Right lobe of liver (tissue), 6 donors: ENCODE data around the gene PXMP4. TPM values are rescaled to one million over a fixed set of nuclear protein-coding genes. Genes with fewer than 3 reads are reported as not detected.

Source experiments
- ATAC-seq, 4 donors: fragments of 200-7000 bp; cut with Tn5 transposase; one replicate each; pipeline ENCODE4 v1.9.1; 2020; ENCODE audit warnings: mild to moderate bottlenecking in 4 of 4, moderate library complexity in 4 of 4
- DNase-seq, 3 donors: peaks; one replicate each; pipeline ENCODE4 v3.0.0-alpha.2; 2020
- H3K27ac ChIP-seq, 3 donors: fragments of 200-600 bp; one replicate each; pipeline ENCODE4 v1.8.0; 2022
- H3K27me3 ChIP-seq, 2 donors: fragments of 200-600 bp; one replicate each; pipeline ENCODE4 v1.8.0; 2022
- H3K36me3 ChIP-seq, 4 donors: fragments of 200-600 bp; sonication (generic) in 1 of 4; one replicate each; pipeline versions ENCODE4 v1.5.1 to v1.8.0; 2017 to 2022; ENCODE audit warnings: control low read depth in 1 of 4
- H3K4me1 ChIP-seq, 4 donors: fragments of 200-600 bp; sonication (generic) in 1 of 4; one replicate each; pipeline versions ENCODE4 v1.5.1 to v1.8.0; 2017 to 2022; ENCODE audit warnings: control low read depth in 1 of 4
- H3K4me3 ChIP-seq, 3 donors: fragments of 200-600 bp; one replicate each; pipeline ENCODE4 v1.8.0; 2022
- H3K9me3 ChIP-seq, 4 donors: fragments of 200-600 bp; sonication (generic) in 1 of 4; one replicate each; pipeline versions ENCODE4 v1.5.1 to v1.8.0; 2017 to 2022; ENCODE audit warnings: control low read depth in 1 of 4
- CTCF ChIP-seq, 4 donors: fragments of 200-600 bp in 3 of 4; fragments of 450-650 bp in 1 of 4; IDR thresholded peaks; one replicate each; pipeline versions ENCODE4 v1.5.1 to v1.8.0; 2016 to 2022; ENCODE audit warnings: antibody characterized with exemption in 4 of 4, mild to moderate bottlenecking in 2 of 4
- POLR2A ChIP-seq: fragments of 450-650 bp; IDR thresholded peaks from one replicate; pipeline ENCODE4 v1.6.1; 2017; ENCODE audit warnings: antibody characterized with exemption, mild to moderate bottlenecking
- WGBS: methylation state at CpG from one replicate; pipeline ENCODE4 v1.1.6; 2018; ENCODE audit warnings: low coverage, low lambda C conversion rate; ENCODE audit not compliant: insufficient coverage; ENCODE audit errors: missing lambda C conversion rate; 5-methylcytosine and 5-hydroxymethylcytosine counted together
- intact Hi-C, 2 donors: fragments of 100-400 bp; cut with DNase I; formaldehyde crosslinking; loops; one replicate each; pipeline versions ENCODE4 v1.11.2 to v1.14.1; 2022
- total RNA-seq, 6 experiments: library from RNA; depleted of rRNA in 2 of 6; stranded (reverse); fragments of >200 nt in 2 of 6; fragmentation: NEBNext Ultra II Directional in 3 of 6; extraction: Animal tissue kit (Norgen Biotek cat#: 25700) in 3 of 6; gene quantifications; one replicate each; pipeline versions ENCODE4 v1.1.0 to v1.2.4, GENCODE V29; 2016 to 2023
- donor health status: DM: no; HTN: yes; CAD: no.
- donor health status: DM: no; HTN: no; CAD: no.
- donor health status: DM: no; HTN: no; CAD: no.
- donor health status: DM: no; HTN: yes; CAD: no.
- donor health status: DM: no; HTN: yes; CAD: no.

The PXMP4 gene
- total RNA-seq, 6 experiments from 2014 or later, result 5.5 to 17.8 (median 12.9) TPM

DNA sequence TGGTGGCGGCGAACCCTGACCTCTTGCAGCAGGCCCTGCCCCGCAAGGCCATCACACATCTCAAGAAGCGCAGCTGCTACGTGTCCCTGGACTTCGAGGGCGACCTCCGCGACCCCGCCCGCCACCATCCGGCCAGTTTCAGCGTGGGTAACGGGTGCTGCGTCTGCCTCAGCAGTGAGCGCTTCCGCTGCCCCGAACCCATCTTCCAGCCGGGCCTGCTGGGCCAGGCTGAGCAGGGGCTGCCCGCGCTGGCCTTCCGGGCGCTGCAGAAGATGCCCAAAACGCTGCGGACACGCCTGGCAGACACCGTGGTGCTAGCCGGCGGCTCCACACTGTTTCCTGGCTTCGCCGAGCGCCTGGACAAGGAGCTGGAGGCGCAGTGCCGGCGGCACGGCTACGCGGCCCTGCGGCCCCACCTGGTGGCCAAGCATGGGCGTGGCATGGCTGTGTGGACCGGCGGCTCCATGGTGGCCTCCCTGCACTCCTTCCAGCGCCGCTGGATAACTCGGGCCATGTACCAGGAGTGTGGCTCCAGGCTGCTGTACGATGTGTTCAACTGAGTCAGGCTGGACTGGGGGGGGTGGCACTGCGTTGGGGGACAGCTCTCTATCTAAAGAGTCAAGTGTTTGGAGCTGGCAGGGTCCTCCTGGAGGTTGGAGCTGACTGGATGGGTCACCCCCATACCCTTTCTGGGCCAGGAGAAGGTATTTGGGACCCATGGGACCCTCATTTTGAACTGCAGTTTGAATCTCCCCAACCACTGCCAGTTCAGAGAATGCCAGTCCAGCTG, 52.2 kb downstream of the PXMP4 start:
- ATAC-seq (peak; percentile 69 to 80 (median 74)), DNase-seq (peak; percentile 81 to 85 (median 84))
- Histone ChIP-seq H3K36me3 (peaks cover 0 to 1% (median 0%) of the 10 kb centered on the region in 4 donors), H3K9me3 (no peaks in the 10 kb centered on the region), H3K4me1 (peaks cover 0 to 21% (median 4%) of the 10 kb centered on the region in 4 donors), H3K27ac (peak overlapping the region in 1 of 3 donors; percentile 47), H3K27me3 (no peaks in the 10 kb centered on the region), H3K4me3 (peak overlapping the region; percentile 52 to 60 (median 55))
- WGBS, result no CpG with 5 or more reads among the region's 47 CpGs
- intact Hi-C loops, result no loop called here
- no peak for TF ChIP-seq POLR2A
- TF ChIP-seq CTCF (IDR thresholded peaks at IDR 0.05), result peak; percentile 81 to 95 (median 86)

GRCh38 chr20:33667245-33667675, 52.9 kb downstream of the PXMP4 start:
- DNase-seq, result peak; percentile 74 to 81 (median 80)

DNA sequence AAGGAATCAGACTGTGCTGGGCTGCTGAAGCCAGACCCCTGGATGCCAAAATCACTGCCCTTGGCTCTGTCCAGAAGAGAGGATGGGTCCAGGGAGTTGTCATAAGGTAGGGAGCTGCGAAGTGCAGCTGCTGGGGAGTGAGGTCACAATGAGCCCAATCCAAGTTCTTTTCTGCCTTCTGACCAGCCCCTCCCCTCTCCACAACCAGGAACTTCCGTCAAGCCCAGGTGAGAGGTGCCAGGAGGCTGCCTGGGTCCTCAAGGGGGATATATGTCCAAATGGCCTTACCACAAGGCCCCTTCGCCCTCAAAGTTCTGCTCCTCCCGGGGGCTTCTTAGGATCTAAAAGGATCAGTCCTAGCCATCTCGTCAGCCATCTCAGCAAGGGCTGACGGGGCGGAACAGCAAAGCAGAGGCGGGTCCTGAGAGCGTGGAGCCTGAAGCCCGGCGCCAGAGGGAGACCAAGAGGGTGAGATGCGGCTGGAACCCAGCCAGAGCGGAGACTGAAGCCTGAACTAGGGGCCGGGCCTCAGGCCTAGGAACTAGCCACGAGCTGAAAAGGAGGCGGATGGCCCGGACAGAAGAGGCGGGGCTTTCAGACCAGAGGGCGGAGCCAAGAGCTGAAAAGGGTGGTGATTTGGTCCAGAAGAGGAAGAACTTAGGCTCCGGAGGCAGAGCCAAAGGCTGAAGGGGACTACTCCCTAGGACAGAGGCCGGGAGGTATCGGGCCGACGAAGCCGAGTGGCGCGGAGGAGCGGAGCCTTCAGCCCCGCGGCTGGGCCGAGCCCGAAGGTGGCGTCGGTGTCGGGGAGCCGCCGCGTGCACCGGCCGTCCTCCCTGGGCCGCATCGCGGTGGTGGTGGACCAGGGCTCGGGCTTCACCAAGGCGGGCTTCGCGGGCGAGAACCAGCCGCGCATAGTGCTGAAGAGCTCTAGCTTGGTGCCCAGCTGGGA, 53.5 kb downstream of the PXMP4 start, which contains the start of gene ACTL10:
Gene ACTL10 (plus strand): TSS at position 651 of the 952 bp plus-strand sequence. CDS start 555 bp downstream, outside the sequence.
- WGBS, result 7% methylated on average over 9 of the region's 50 CpGs
- H3K4me1 ChIP-seq, result peaks cover 0 to 22% (median 7%) of the 10 kb centered on the region in 4 donors
- ATAC-seq, result peak; percentile 77 to 82 (median 79)
- intact Hi-C loops, result no loop called here
- peaks cover 0 to 1% (median 0%) of the 10 kb centered on the region in 4 donors for H3K36me3 ChIP-seq
- peak within 1 kb of the TSS; percentile 52 to 60 (median 55) for H3K4me3 ChIP-seq
- H3K27me3 ChIP-seq, result no peaks in the 10 kb centered on the region
- H3K27ac ChIP-seq, result peak within 1 kb of the TSS; percentile 39 to 72 (median 53)
- no peaks in the 10 kb centered on the region for H3K9me3 ChIP-seq
- peak; percentile 95 to 97 (median 95) for DNase-seq
- TF ChIP-seq POLR2A, result peak; percentile 83
- TF ChIP-seq CTCF (IDR thresholded peaks at IDR 0.05), result peak; percentile 12 to 30 (median 24)

More at GRCh38 chr20:33667245-33667675, 52.9 kb downstream of the PXMP4 start:
- Histone ChIP-seq H3K27ac (peak overlapping the region; percentile 39 to 60 (median 53)), H3K4me3 (peak overlapping the region; percentile 52 to 60 (median 55)), H3K27me3 (no peaks in the 10 kb centered on the region), H3K9me3 (no peaks in the 10 kb centered on the region), H3K4me1 (peaks cover 0 to 22% (median 7%) of the 10 kb centered on the region in 4 donors), H3K36me3 (peaks cover 0 to 1% (median 0%) of the 10 kb centered on the region in 4 donors)
- intact Hi-C loops, result no loop called here
- TF ChIP-seq CTCF (IDR thresholded peaks at IDR 0.05) (no peak), POLR2A (no peak)
- ATAC-seq, result peak; percentile 32 to 56 (median 40)
- WGBS, result no CpG with 5 or more reads among the region's 55 CpGs

DNA sequence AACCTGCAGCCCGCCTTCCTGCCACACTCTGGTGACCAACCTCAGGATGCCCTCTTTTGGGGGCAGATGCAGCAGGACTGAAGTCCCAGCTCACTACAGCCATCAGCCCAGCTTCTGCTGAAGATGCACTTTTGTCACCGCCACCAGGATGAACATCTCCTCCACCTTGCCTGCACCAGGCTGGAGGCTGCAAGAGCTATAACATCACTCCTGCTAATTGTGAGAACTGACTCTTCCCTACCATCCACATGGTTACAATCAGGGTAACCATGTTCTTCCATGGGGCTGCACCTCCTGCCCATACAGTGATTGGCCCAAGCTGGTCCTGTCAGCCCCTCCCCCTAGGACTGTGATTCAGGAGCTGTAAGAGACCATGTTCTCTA, 55.4 kb downstream of the PXMP4 start:
- no peak for DNase-seq
- WGBS, result no CpG with 5 or more reads among the region's 2 CpGs
- H3K27ac ChIP-seq, result no peak overlapping the region

More for the DNA sequence above, 55.4 kb downstream of the PXMP4 start:
- Histone ChIP-seq H3K4me1 (peaks cover 0 to 22% (median 7%) of the 10 kb centered on the region in 4 donors), H3K4me3 (no peak overlapping the region), H3K36me3 (no peaks in the 10 kb centered on the region), H3K27me3 (no peaks in the 10 kb centered on the region), H3K9me3 (no peaks in the 10 kb centered on the region)
- TF ChIP-seq CTCF (IDR thresholded peaks at IDR 0.05), result no peak
- no peak for TF ChIP-seq POLR2A
- intact Hi-C loops, result no loop called here
- ATAC-seq, result no peak
